Measurements from ENCODE around the gene GPX4. TPM values are rescaled to one million over a fixed set of nuclear protein-coding genes. Genes with fewer than 3 reads are reported as not detected.
A peak's percentile ranks its signal among the peaks of the same experiment; 100 is the strongest.

Gene GPX4
- total and polyA plus RNA-seq, 2 of the 13 experiments (the other 11 are each of a cell fraction or from before 2014, with no cell fraction given): 535 to 613 TPM

GRCh38 chr19:1103708-1104310, at the start of gene GPX4 (continued):
- TF ChIP-seq STAG1 (CRISPR knock-in tag; IDR thresholded peaks at IDR 0.05) (no peak; the same call in 1 of the 2 replicates), ZNF766 (CRISPR knock-in tag; IDR thresholded peaks at IDR 0.05; ENCODE audit: borderline replicate concordance) (no peak), ARID3A (IDR thresholded peaks at IDR 0.05; ENCODE audit: low read depth, low read length) (no peak), GMEB2 (CRISPR knock-in tag; IDR thresholded peaks at IDR 0.05; ENCODE audit: low read depth) (no peak), KLF13 (CRISPR knock-in tag; IDR thresholded peaks at IDR 0.05) (no peak), ARHGAP35 (CRISPR knock-in tag; IDR thresholded peaks at IDR 0.05; ENCODE audit: borderline replicate concordance) (peak; percentile 57), SMAD1 (CRISPR knock-in tag; IDR thresholded peaks at IDR 0.05; ENCODE audit: borderline replicate concordance, low read depth) (peak; percentile 71; the same call in 1 of the 2 replicates), DMAP1 (CRISPR knock-in tag; IDR thresholded peaks at IDR 0.05) (no peak), ZBED4 (CRISPR knock-in tag; IDR thresholded peaks at IDR 0.05; ENCODE audit: borderline replicate concordance) (no peak), HOXA9 (CRISPR knock-in tag; IDR thresholded peaks at IDR 0.05; ENCODE audit: borderline replicate concordance) (no peak), TFAP4 (IDR thresholded peaks at IDR 0.05; ENCODE audit: borderline replicate concordance, low read depth) (no peak), EED (CRISPR knock-in tag; IDR thresholded peaks at IDR 0.05) (no peak; the same call in 1 of the 2 replicates), PLSCR1 (CRISPR knock-in tag; IDR thresholded peaks at IDR 0.05; ENCODE audit: borderline replicate concordance) (no peak), RAD51 (IDR thresholded peaks at IDR 0.05; ENCODE audit: borderline replicate concordance) (no peak), CBX1 (IDR thresholded peaks at IDR 0.05; ENCODE audit: low read depth) (no peak), NFYC (CRISPR knock-in tag; IDR thresholded peaks at IDR 0.05) (peak; percentile 92), ZNF276 (CRISPR knock-in tag; IDR thresholded peaks at IDR 0.05; ENCODE audit: low read depth) (no peak), SIN3B (IDR thresholded peaks at IDR 0.05; ENCODE audit: low read length) (no peak), MXD1 (CRISPR knock-in tag; IDR thresholded peaks at IDR 0.05) (no peak)
